ENCODE measurements around the gene GNAL.

The GNAL gene

GRCh38 chr18:11729556-11729955 lies 40.5 kb downstream of the GNAL start:
- no peak for DNase-seq

- peak; percentile 2 for DNase-seq
Observed at GRCh38 chr18:11733031-11733430, 44.0 kb downstream of the GNAL start.

GRCh38 chr18:11736656-11737055 lies 47.6 kb downstream of the GNAL start:
- no peak for DNase-seq

GRCh38 chr18:11739893-11740292 lies 50.8 kb downstream of the GNAL start:
- no peak for DNase-seq

- no peak for DNase-seq
Observed at GRCh38 chr18:11740461-11740860, 51.4 kb downstream of the GNAL start.

GRCh38 chr18:11741505-11742145 lies 52.6 kb downstream of the GNAL start:
- no peak for DNase-seq

- DNase-seq: no peak
Observed at GRCh38 chr18:11745521-11745920, 56.5 kb downstream of the GNAL start.

GRCh38 chr18:11747286-11747685 lies 58.2 kb downstream of the GNAL start:
- DNase-seq: no peak

- no peak for DNase-seq
Observed at GRCh38 chr18:11747731-11748130, 58.7 kb downstream of the GNAL start.

GRCh38 chr18:11749305-11749704 lies 60.2 kb downstream of the GNAL start:
- no peak for DNase-seq

GRCh38 chr18:11750171-11750570 lies 61.1 kb downstream of the GNAL start:
- no peak for DNase-seq

- no peak for DNase-seq
Observed at GRCh38 chr18:11750581-11751310, 61.7 kb downstream of the GNAL start.

- no peak for DNase-seq
Observed at GRCh38 chr18:11751341-11752115, 62.5 kb downstream of the GNAL start.

GRCh38 chr18:11752116-11752911 lies 63.2 kb downstream of the GNAL start:
- no peak for DNase-seq

GRCh38 chr18:11754979-11755378 lies 65.9 kb downstream of the GNAL start:
- DNase-seq: no peak

- DNase-seq: no peak
Observed at GRCh38 chr18:11757084-11757590, 68.1 kb downstream of the GNAL start.

GRCh38 chr18:11759456-11759855 lies 70.4 kb downstream of the GNAL start:
- no peak for DNase-seq

GRCh38 chr18:11760498-11761167 lies 71.6 kb downstream of the GNAL start:
- no peak for DNase-seq

- no peak for DNase-seq
Observed at GRCh38 chr18:11761553-11761952, 72.5 kb downstream of the GNAL start.

- DNase-seq: no peak
Observed at GRCh38 chr18:11762429-11762828, 73.4 kb downstream of the GNAL start.

GRCh38 chr18:11767329-11767728 lies 78.3 kb downstream of the GNAL start:
- DNase-seq: no peak

GRCh38 chr18:11767935-11768334 lies 78.9 kb downstream of the GNAL start:
- no peak for DNase-seq

Measured in NCI-H2107 (cell line).